IPS-15b (cell line): ENCODE data around the gene ACAD9.
"Not testable (repeated sequence)": the region's sequence is repeated elsewhere in the genome, so short reads cannot be mapped to it uniquely, and the experiment has no call there.

ENCODE experiments used
- H3K27me3 ChIP-seq: one replicate; pipeline ENCODE4 v1.6.1; 2013; ENCODE audit warnings: low read length; ENCODE audit not compliant: control insufficient read depth, insufficient read depth
- H3K36me3 ChIP-seq: one replicate; pipeline ENCODE4 v1.6.1; 2013; ENCODE audit warnings: low read length; ENCODE audit not compliant: control insufficient read depth, insufficient read depth
- H3K4me1 ChIP-seq: one replicate; pipeline ENCODE4 v1.6.1; 2013; ENCODE audit warnings: mild to moderate bottlenecking, low read length; ENCODE audit not compliant: control insufficient read depth, insufficient read depth
- H3K4me3 ChIP-seq: one replicate; pipeline ENCODE4 v1.5.1; 2013; ENCODE audit warnings: low read depth, low read length
- H3K9ac ChIP-seq: one replicate; pipeline ENCODE4 v1.6.1; 2013; ENCODE audit warnings: low read depth, mild to moderate bottlenecking, low read length
- H3K9me3 ChIP-seq: one replicate; pipeline ENCODE4 v1.6.1; 2013; ENCODE audit warnings: mild to moderate bottlenecking, low read length; ENCODE audit not compliant: control insufficient read depth, insufficient read depth

Gene ACAD9

GRCh38 chr3:128878556-128879124 is 780 bp upstream of the ACAD9 start:
- Histone ChIP-seq H3K4me1 (no peaks in the 10 kb centered on the region), H3K4me3 (peak overlapping the region; percentile 100), H3K36me3 (no peaks in the 10 kb centered on the region), H3K27me3 (peaks cover 4% of the 10 kb centered on the region), H3K9ac (peak overlapping the region; percentile 97), H3K9me3 (no peaks in the 10 kb centered on the region)

DNA sequence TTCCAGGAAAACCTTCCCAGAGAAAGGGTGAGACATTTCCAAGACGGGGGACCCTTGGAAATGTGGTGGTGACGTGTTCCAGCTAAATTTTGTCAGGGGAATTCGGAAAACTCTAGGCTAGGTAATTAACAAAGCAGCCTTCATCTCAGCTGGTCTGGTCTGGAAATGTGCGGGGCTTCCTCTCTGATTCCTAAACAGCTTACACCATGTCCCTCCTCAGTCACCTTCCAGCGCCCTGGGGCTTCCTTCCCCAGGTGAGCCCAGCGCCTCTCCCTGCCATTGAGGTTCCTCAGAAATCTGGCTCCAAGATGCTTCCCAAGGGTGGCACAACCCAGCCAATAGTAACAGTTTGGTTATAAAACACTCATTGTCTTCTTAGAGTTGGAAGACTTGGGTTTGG is 571 bp downstream of the ACAD9 start:
- H3K9me3 ChIP-seq = no peaks in the 10 kb centered on the region
- no peaks in the 10 kb centered on the region for H3K4me1 ChIP-seq
- H3K36me3 ChIP-seq = peaks cover 2% of the 10 kb centered on the region
- peaks cover 3% of the 10 kb centered on the region for H3K27me3 ChIP-seq
- peak overlapping the region; percentile 99 for H3K9ac ChIP-seq
- peak overlapping the region; percentile 100 for H3K4me3 ChIP-seq

DNA sequence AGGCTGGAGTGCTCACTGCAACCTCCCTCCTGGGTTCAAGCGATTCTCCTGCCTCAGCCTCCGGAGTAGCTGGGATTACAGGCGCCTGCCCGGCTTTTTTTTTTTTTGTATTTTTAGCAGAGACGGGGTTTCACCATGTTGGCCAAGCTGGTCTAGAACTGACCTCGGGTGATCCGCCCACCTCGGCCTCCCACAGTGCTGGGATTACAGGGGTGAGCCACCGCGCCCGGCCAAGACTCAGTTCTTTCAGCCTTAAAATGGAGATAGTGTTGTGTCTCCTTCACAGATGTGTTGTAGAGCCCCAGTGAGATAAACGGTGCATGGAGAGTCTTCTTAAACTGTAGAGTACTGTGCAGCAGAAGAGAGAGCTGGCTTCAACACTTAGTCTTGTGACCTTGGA is 1.0 kb downstream of the ACAD9 start:
- not testable (repeated sequence) for H3K9me3 ChIP-seq, H3K27me3 ChIP-seq, H3K4me1 ChIP-seq, H3K36me3 ChIP-seq
- Histone ChIP-seq H3K9ac (peak overlapping the region; percentile 99), H3K4me3 (peak overlapping the region; percentile 100)

- H3K27me3 ChIP-seq = no peaks in the 10 kb centered on the region
- H3K4me3 ChIP-seq = no peak overlapping the region
- peaks cover 2% of the 10 kb centered on the region for H3K36me3 ChIP-seq
- no peak overlapping the region for H3K9ac ChIP-seq
- no peaks in the 10 kb centered on the region for H3K4me1 ChIP-seq
- H3K9me3 ChIP-seq = no peaks in the 10 kb centered on the region
Measured at GRCh38 chr3:128881576-128881975, 2.2 kb downstream of the ACAD9 start.

DNA sequence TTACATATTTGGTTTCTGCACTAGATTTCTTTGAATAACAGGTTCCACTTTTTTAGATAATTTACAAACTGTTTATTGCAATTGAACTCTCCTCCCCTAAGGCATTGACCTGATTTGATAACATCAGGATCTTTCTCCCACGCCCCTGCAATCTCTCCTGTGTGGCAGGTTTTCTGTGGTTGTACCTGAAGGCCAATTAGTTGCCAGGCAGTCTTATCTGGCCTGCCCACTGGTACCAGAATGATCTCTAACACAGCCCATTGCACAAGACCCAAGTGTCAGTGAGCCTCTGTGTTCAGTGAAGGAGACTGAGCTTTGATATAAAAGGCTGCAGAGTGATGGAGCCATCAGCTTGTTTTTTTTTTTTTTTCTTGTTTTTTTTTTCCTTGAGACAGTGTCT is 3.3 kb downstream of the ACAD9 start:
- no peak overlapping the region for H3K4me3 ChIP-seq
- no peaks in the 10 kb centered on the region for H3K9me3 ChIP-seq
- peaks cover 7% of the 10 kb centered on the region for H3K36me3 ChIP-seq
- H3K27me3 ChIP-seq = no peaks in the 10 kb centered on the region
- no peak overlapping the region for H3K9ac ChIP-seq
- H3K4me1 ChIP-seq = no peaks in the 10 kb centered on the region

GRCh38 chr3:128884992-128885391 is 5.6 kb downstream of the ACAD9 start:
- Histone ChIP-seq H3K36me3 (peaks cover 7% of the 10 kb centered on the region), H3K4me1 (no peaks in the 10 kb centered on the region), H3K4me3 (no peak overlapping the region), H3K9ac (no peak overlapping the region), H3K27me3 (no peaks in the 10 kb centered on the region), H3K9me3 (no peaks in the 10 kb centered on the region)

GRCh38 chr3:128889139-128889894 is 9.9 kb downstream of the ACAD9 start:
- Histone ChIP-seq H3K4me3 (no peak overlapping the region), H3K4me1 (no peaks in the 10 kb centered on the region), H3K9ac (no peak overlapping the region), H3K27me3 (no peaks in the 10 kb centered on the region), H3K9me3 (no peaks in the 10 kb centered on the region), H3K36me3 (peaks cover 14% of the 10 kb centered on the region)

- Histone ChIP-seq H3K4me3 (no peak overlapping the region), H3K36me3 (peaks cover 31% of the 10 kb centered on the region), H3K9ac (no peak overlapping the region), H3K9me3 (no peaks in the 10 kb centered on the region), H3K4me1 (no peaks in the 10 kb centered on the region), H3K27me3 (no peaks in the 10 kb centered on the region)
Measured at GRCh38 chr3:128895843-128896697, 16.6 kb downstream of the ACAD9 start.

DNA sequence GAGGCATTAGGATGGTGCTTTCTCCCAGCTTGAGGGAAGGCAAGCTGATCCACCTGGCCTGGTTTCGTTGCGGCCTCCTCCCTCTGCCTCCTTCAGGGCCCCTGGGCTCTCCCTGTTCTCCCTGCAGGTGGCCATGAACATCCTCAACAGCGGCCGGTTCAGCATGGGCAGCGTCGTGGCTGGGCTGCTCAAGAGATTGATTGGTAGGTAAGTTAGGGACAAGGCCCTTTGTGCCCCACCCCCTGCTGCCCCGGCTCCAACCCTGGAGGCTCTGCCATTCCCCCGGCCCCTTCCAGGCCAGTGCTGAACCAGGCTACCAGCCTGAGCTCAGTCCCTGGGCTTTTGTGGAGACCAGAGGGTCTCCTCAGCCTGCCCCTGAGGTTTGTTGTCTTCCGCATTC is 23.0 kb downstream of the ACAD9 start:
- Histone ChIP-seq H3K27me3 (no peaks in the 10 kb centered on the region), H3K9ac (no peak overlapping the region), H3K9me3 (no peaks in the 10 kb centered on the region), H3K36me3 (peaks cover 67% of the 10 kb centered on the region), H3K4me3 (no peak overlapping the region), H3K4me1 (no peaks in the 10 kb centered on the region)

GRCh38 chr3:128903501-128903900 is 24.1 kb downstream of the ACAD9 start:
- Histone ChIP-seq H3K9ac (no peak overlapping the region), H3K9me3 (no peaks in the 10 kb centered on the region), H3K36me3 (peaks cover 73% of the 10 kb centered on the region), H3K27me3 (no peaks in the 10 kb centered on the region), H3K4me1 (no peaks in the 10 kb centered on the region), H3K4me3 (no peak overlapping the region)

DNA sequence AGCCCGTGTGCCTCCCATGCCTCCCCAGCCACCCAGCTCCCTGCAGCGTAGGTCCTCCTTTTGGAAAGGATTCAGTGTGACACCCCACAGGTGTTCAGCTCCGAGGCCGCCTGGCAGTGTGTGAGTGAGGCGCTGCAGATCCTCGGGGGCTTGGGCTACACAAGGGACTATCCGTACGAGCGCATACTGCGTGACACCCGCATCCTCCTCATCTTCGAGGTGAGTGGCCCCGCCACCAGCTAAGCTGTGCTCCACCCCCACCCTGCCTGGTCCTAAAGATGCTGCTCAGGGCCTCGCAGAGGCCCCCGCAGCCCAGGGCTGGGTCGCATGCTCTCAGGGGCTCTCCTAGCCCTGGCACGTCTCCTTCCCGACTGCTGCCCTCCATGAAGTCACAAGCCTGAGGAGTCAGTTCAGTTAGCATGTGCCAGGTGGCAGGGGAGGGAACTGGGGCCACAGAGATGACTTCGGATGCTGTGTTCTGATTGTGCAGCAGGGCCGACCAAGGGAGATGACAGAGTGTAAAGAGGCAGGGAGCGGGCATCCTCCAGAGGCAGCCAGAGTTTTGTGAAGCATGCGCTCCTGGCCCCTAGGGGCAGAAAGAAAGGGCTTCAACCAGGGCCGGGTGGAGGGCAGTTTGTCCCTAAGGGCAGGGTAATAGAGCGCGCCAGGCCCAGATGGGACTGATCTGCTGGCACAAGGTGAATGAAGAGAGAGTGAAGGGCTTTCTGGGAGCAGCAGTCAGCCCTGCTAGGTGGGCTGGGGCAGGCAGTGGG is 26.8 kb downstream of the ACAD9 start:
- no peaks in the 10 kb centered on the region for H3K27me3 ChIP-seq
- H3K9ac ChIP-seq = no peak overlapping the region
- H3K4me3 ChIP-seq = no peak overlapping the region
- H3K4me1 ChIP-seq = no peaks in the 10 kb centered on the region
- H3K9me3 ChIP-seq = no peaks in the 10 kb centered on the region
- peaks cover 79% of the 10 kb centered on the region for H3K36me3 ChIP-seq
